Stimulated activated CD4-positive, alpha-beta T cell treated with anti-CD3 and anti-CD28 coated beads, TNF-alpha, amount 100 ng/mL, for 48 hours (primary cell): ENCODE results near the gene WDFY2.

Experiments
- DNase-seq, 3 donors: peaks; one replicate each; pipeline ENCODE4 v3.0.0-alpha.2; 2020; ENCODE audit warnings: low read depth in 3 of 3

Gene WDFY2

DNA sequence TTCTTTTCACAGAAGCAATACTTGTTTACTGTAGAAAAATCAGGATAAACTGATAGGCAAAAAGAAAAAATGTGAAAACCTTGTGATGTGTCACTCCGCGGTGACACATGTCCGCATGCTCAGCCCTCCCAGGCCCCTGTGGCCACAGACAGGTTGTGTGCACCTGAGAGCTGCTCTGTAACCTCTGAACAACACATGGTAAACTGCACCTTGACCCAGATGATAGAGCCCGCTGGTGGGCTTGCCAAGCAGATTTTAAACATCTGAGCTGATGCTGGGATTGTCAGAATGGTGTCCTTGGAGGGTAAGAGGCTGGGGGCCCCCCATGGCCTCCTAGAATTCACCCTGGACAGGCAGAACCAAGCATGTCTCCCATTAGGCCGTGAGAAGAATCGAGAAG is 185.9 kb downstream of the WDFY2 start:
- DNase-seq = no peak

DNA sequence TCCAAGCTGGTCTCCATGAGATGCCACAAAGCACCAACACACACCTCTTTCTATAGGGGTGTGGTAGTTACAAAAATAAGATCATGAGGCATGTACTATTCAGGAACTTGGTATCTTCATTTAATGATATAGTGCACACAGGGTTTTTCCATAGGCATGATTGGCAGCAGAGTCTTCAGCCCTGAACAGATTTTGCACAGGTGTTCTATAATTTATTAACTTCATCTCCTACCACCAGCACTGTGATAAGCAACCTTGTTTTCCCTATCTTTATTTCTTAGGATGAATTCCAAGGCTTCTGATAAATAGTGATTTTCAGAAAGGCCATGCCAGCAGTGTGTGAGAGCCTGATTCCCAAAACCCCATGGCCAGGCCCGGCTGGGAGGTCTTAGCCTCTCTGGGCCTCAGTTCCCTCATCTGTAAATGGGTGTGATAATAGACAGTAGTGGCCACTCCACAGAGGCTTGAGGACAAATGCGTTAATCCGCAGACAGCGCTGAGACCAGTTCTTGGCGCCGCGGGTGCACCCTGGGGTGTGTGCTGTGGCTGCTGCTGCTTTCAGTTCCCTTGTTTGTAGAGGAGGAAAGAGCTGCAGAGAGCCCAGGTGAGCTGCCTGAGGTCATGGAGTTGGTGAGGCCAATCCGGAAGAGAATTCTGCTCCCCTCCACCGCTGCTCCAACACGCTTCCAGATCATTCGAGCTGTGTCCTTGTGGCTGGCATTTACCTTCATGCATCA is 186.6 kb downstream of the WDFY2 start:
- DNase-seq = no peak

DNA sequence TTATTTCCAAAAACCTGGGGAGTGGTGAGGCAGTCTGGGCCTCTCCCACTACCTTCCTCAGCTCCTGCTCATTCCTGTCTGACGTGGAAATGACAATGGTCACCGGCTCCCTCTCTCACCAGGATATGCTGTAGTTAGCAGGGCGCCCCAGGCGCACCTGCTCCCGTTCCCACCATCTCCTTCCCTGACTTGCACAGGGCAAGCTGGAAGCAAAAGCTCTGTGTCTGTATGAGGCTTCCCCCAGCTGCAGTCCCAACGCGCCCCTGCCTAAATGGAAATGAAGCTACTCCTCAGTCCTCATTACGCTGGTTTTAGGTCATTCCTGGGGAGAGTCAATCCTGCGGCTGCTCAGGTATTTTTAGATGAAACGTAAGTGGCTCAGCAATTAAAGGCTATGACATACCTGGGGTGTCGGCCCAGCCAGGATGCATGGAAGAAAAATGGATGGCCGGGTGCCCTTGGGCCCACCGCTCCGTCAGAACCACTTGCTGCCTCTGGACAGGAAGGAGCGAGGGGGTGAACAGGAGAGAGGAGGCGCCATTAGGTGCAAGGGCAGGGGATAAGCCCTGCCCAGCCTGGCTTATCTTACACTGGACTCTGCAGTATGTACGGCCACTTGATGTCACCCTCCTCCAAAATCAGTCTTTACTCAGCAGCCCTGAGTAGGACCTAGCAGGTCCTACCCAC is 187.3 kb downstream of the WDFY2 start:
- no peak for DNase-seq

DNA sequence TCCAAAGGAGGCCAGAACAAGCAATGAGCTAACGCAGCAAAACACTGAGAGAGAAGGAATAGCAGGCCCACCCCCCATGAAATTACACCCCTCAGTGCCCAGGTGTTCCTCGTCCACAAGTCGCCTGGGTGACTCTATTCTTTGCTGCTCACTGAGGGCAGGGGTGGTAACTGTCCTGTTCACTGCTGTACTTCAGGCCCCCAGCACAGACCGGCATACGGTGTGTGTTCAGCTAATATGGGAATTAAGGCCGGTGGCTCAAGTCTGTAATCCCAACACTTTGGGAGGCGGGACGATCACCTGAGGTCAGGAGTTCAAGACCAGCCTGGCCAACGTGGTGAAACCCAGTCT is 187.8 kb downstream of the WDFY2 start:
- no peak for DNase-seq

DNA sequence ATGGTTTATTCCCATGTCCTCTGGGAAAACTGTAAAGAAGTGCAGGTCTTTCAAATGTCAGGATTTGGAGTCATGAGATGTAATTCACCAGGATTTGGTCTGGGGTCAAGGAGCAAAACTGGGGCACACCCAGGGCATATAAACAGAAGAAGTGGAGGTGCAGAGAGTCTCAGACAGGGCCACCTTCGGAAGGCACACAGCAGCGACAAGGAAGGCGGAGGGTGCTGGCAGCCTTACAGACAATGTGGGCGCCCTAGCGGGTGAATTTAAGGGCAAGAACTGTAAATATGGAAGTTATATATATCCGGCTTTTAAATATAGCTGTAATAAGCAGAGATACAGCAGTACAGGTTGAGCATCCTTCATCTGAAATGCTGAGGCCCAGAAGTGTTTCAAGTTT is 188.5 kb downstream of the WDFY2 start:
- DNase-seq = no peak

DNA sequence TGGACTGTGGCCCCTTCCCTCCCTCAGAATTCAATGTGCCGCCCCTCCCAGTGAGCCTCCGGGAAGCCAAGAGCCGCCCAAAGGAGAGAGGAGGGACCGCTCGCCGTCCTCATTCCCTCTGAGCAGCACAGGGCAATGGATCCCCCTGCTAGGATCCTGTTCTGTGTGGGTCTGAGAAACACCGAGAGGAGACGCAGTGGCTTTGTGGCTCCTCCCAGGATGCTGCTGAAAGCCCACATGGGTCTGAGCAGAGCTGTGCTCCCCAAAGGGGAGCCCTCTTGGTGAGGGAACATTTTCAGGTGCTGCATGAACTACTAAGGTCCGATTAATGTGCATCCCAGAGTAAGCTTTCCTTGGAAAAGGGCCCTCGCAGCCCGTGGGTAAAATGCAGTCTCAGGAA is 189.3 kb downstream of the WDFY2 start:
- DNase-seq = no peak

DNA sequence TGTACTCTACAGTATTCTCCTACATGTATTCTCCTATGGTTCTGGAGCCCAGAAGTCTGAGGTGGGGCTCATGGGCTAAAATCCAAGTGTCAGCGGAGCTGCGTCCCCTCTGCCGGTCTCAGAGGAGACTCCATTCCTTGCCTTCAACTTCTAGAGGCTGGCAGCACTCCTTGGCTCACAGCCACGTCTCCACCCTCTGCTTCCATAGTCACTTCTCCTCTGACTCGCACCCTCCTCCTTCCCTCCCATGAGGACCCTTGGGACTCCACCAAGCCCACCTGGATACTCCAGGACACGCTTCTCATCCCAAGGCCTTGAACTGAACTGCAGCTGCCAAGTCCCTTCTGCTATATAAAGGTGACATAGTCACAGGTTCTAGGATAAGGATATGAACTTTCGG is 191.9 kb downstream of the WDFY2 start:
- DNase-seq = no peak

DNA sequence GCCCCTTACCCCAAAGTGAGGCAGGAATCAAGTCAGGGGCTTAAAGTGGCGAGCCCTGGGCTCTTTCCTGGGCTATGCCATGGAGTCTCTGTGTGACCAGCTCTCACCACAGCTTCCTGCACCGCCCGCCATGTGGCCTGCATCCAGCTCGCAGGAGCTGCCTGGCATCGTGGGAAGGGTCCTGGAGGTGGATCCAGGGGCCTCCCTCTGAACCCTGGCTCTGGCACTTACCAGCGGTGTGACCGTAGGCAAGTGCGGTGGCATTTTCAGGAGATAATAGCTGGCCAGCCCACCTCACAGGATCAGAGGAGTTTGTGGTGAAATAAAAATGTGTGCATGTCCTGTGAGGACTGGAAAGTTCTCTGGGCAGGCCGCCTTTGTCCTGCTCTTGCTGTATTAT is 193.7 kb downstream of the WDFY2 start:
- DNase-seq = no peak

DNA sequence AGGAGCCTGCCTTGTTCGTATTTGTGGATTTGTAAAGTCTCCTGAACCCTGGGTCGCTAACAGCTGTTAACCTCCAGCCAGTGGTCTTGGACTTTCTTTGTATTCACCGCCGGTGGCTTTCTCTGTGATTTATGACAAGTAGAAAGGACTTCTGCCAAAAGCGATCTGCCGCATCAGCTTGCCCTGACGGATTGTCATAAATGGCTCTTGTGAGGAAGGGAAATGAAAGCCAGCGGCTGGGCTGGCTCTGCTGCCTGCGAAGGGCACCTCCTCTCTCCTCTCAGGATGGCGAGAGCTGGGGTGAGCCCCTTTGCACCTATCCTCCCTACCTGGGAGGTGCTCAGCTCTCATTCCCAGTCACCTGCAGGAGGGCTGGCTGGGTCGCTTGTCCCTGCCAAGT is 194.1 kb downstream of the WDFY2 start:
- DNase-seq = no peak

DNA sequence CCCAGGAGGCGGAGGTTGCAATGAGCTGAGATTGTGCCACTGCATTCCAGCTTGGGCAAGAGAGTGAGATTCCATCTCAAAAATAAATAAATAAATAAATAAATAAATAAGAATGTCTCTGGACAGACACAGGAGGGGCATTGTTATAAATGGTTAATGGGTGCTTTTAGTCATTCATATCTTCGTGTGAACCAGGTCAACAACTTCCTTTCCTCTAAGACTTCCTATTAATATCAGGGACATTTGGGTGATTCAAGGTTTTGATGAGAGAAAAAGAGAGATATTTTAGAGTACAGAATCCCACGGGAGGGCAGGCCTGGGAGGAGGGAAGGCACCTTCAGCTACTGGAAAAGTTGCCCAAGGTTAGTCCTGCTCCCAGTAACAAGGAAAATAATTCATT is 195.8 kb downstream of the WDFY2 start:
- no peak for DNase-seq

DNA sequence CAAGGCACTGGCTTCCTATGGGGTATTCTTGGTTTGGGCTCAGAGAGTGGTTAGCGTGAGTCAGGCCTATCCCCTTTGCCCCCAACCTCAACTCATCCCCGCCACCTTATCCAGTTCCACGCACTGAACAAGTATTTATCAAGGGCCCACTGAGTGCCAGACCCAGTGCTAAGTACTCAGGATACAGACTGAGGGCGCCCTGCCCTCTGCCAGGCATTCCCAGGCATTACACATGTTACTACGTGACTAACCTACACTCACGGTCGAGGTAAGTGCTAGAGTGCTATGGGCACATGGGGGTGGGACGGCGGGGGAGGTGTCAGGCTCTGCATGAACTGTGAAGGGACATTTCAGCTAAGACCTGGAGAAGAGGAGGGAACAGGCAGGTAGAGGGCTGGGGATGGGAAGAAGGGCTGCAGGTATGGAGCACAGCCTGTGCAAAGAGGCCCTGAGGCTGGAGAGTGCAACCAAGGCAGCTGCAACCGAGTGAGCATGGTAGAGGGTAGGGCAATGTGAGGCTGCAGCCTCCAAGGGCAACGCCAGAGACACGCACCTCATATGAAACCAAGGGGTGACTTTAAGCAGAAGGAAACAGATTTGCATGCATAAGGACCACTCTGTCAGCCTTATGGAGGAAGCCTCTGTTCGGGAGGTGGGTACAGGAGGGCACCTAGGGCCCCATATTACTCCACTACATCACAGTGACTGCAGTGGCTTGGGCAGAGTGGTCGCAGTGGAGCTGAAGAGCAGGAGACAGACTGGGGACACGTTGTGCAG is 197.2 kb downstream of the WDFY2 start:
- no peak for DNase-seq

DNA sequence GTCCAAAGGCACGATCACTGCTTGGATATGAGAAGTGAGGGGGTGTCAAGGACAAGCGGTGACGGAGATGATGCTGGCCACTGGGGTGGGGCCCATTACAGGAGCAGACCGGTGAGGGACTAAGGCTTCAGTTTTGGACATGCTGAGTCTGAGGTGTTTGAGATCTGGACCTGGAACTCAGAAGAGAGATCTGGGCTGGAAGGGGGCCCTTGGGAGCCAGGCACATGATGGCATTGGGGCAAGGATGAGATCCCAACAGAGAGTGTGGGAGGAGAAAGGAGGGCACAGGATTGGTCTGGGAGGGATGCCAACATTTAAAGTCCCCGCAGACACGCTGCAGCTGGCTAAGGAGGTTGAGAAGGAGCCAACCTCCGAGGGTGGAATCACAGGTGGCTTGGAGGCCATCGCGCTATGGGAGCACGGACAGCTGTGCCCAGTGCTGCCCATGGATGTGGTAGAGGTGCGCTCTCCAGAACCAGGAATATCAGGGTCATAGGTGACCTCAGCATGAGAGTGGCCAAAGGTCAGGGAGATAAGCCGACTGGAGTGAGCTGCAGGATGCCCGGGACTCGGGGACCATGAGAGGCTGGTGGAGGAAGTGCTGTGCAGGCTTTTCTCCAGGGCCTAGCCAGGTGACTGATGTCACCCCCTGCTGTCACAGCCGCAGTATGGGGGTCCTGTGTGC is 197.9 kb downstream of the WDFY2 start:
- DNase-seq = no peak

DNA sequence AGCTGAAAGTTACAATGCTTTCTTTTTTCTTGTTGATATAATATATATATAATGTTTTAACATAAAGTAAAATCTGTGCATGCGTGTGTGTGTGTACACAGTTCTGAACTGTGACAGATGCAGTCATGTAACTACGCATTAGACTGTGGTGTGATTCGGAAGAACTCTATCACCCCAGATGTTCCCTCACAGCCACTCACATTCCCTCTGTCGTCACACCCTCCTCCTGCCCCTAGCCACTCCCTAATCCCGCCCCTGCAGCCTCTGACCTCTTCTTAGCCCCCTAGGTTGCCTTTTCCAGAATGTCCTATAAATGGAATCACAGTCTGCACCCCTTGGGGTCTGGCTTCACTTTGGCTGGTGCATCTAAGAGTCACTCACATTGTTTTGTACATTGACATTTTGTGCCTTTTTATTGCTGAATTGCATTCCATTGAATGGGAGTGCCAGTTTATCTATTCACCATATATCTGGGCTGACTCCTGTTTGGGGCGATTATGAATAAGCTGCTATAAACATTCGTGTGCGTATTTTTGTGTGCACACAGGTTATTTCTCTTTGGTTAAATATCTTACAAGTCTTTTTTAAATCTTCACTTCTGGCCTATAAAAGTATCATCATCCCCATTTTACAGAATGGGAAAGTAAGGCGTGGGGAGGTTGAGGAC is 199.3 kb downstream of the WDFY2 start:
- no peak for DNase-seq

DNA sequence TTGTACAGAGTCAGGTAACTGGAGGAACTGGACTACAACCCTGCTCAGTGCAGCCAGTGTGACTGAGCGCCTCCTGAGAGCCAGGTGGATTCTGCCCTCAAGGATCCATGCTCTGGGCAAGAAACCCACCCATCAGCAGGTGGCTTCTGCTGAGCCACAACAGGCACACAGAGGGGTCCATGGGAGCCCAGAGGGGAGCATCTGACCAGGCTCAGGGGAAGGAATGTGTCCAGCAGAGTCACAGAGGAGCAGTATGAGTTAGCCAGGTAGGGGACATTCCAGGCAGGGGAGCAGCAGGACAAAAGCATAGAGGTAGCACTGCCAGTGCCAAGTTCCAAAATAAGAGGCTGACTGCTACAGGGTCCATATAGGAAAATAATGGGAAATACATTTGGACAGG is 199.8 kb downstream of the WDFY2 start:
- DNase-seq = no peak

DNA sequence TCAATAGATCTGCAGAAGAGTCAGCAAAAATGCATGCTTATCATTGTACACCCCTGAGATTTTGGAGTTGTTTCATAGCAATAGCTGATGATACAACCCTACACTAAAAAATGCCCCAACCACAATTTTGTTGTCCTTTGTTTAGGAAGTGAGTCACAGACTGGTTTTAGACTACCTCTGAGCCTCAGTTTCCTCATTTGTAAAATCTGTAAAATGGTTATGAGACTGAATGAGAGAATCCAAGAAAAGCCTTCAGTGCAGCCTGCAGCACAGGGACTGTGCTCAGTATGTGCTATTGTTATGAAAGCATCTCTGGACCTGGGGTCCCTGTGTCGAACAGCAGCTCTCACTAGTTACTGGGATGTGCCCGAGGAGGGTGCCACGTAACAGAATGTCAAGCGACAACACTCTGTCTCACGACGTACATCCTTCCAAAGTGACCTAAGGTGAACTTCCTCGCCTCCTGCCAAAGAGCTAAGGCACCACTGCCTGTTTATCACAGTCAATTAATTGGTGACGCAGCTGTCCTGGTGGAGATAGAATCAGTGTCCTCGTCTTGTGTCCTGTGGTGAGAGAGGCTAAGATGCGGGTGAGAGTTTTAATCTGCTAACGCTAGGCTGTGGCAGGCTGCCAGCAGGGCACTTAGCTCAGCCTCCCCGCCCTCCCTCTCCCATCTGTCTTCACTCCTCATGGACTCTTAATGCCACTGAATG is 201.6 kb downstream of the WDFY2 start:
- DNase-seq = no peak

DNA sequence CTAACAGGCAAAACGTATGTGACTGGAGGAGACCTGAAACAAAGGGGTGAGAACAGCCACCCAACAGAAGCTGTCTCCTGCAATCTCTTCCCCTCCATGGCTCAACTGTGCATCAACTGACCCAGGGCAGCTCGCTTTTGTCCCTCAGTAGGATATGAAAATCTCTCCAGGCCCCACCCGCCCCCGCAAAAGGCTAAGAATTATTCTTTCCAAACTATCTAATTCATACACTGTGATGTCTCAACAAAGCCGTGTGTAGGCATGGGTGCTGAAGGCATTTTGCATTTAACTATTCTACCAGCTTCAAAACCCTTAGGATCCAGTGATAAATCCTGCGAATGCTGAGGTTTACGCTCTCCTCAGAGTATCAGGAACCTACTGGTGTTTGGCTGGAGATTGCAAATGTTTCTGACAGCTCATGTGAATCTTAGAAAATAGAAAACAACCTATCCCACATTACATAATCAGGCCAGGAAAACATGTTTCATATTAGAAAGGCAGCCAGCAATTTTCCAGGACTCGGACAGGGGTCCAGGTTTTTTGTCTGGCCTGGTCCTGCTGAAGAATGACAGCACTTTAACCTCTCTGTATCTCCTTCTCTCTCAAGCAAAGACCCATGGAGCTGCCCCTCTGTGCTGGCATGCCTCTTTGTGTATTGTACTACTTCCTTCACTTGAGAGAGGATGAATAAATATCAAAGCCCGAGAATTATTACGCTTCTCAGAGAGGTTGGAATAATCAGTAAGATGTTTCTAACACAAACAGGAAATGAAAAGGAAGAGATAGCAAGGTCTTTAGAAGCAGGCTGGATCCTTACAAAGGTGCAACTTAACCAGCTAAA is 202.4 kb downstream of the WDFY2 start:
- no peak for DNase-seq

DNA sequence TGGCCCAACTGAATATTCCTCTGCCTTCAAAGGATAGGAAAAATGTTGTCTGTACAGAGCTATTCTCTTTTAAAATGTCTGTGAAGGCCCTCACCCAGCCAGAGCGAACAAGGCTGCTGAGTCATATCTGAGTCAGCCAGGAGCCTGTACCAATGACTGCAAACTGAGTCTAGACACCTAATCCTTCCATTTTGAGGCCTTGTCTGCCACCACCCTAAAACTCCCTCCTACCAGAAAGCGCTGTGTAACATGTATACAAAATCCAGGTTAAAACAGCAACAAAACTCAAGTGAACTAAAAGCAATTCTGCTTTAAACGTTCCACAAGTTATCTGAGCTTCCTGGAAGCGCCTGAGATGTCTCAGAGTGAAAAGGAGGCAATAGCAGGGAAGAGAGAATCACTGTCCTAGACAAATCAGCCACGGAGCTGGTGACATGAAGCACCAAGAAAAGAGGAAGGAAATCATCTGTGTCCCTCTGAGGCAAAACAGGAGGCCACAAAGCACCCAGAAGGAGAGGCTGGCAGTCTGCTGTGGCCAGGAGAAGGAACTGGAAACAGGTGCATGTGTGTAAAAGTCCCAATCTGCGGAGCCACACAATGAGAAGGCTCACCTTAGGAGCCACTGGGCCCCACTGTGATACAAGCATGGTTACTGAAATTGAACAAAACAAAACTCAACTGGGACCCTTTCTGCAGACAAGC is 209.5 kb downstream of the WDFY2 start:
- DNase-seq = peak in 2 of 3 donors; percentile 53 to 62

DNA sequence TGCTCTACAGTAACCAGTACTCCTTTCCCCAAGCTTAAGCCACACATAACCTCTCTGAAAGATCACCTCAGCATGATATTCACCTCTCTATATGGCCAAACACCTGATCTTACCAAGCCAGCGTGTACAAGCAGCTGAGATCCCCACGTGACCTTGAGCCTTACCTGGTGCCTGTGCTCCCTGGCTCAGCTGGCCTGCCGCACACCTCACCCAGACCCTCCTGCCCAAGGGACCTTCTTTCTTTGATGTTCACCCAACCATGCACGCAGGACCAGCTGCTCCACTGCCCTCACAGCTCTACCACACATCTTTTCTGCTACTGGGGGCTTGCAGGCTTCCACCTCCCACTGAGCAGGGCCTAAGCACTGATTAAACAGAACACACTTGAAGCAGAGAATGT is 210.7 kb downstream of the WDFY2 start:
- DNase-seq = no peak

DNA sequence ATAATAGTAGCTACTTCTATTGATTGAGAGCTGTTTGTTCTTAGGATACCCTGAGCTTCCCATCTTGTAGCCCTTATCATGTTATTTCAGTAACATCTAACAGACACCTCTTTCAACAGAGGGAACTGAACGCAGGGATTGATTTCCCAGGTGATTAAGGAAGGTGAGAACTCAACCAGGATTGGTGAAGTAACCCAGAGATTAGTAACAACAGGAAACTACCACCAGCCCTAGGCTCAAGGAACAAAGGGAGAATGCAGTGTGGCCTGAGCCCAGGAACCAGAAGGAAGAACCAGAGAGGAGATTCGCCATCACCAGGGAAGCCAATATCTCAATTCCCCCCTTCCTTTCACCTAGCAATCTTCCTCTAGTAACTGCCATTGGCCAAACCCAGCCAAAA is 211.2 kb downstream of the WDFY2 start:
- no peak for DNase-seq

DNA sequence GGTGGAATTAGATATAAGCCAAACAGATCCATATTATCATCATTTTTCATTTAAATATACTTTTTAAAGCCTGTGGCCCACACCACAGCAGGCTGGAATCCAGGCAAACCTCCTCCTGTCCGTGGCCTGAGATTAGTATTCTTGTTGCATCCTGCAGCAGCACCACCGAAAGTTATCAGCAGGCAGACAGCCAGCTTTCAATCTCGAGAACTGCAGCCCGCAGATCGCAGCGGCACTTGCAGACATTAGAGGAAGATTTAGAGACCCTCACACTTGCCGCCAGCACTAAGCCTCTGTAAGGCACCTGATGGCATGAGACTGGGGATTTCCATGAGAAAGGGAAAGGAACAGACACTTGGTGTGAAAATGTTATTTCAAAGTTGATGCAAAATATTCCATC is 212.3 kb downstream of the WDFY2 start:
- DNase-seq = no peak
